ENCODE data around the gene OR6N1. TPM values are rescaled to one million over a fixed set of nuclear protein-coding genes. Genes with fewer than 3 reads are reported as not detected.
A peak's percentile ranks its signal among the peaks of the same experiment; 100 is the strongest.

Gene OR6N1
- total and polyA plus RNA-seq, 9 of the 15 experiments (the other 6 are each of a cell fraction or from before 2014, with no cell fraction given): 0.01 to 0.07 TPM; not detected in 7

DNA sequence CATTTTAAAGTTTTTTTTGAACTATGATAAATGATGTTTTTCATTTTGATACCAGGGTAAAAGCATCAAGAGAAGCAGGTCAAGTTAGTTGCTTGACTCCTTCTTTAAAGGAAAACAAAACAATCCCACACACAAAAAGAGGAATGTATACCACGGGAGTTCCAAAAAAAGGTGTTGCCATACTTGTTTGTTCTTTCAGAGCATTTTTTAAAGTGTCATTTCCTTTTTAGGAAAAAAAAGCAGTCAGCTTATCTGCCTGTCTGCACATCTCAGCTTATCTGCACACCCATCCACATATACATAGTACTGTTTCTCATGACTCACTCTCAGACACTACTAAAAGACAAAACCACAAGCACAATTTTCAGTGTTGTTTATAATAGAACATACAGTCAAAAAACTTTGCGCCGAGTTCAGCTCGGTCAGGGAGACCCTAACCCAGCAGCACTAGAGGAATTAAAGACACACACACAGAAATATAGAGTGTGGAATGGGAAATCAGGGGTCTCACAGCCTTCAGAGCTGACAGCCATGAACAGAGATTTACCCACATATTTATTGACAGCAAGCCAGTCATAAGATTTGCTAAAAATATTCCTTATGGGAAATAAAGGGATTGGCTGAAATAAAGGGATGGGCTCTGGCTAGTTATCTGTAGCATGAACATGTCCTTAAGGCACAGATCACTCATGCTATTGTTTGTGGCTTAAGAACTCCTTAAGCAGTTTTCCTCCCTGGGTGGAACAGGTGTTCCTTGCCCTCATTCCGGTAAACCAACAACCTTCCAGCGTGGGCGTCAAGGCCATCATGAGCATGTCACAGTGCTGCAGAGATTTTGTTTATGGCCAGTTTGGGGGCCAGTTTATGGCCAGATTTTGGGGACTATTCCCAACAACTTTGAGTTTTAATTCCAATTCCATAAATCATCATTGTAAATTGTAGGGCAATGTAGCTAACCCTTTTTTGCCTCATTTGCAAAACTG, 47.8 kb upstream of the OR6N1 start (continued):
- TF ChIP-seq HNRNPLL (IDR thresholded peaks at IDR 0.05; ENCODE audit: low read depth, low read length, poor library complexity, severe bottlenecking) (no peak), GTF2A2 (tag; IDR thresholded peaks at IDR 0.05) (no peak), PHF8 (IDR thresholded peaks at IDR 0.05; ENCODE audit: borderline replicate concordance, low read length) (no peak), RNF2 (IDR thresholded peaks at IDR 0.05) (peak; percentile 79), TAF7 (tag; IDR thresholded peaks at IDR 0.05) (no peak), HNRNPL (IDR thresholded peaks at IDR 0.05; ENCODE audit: low read depth, low read length) (no peak)

DNA sequence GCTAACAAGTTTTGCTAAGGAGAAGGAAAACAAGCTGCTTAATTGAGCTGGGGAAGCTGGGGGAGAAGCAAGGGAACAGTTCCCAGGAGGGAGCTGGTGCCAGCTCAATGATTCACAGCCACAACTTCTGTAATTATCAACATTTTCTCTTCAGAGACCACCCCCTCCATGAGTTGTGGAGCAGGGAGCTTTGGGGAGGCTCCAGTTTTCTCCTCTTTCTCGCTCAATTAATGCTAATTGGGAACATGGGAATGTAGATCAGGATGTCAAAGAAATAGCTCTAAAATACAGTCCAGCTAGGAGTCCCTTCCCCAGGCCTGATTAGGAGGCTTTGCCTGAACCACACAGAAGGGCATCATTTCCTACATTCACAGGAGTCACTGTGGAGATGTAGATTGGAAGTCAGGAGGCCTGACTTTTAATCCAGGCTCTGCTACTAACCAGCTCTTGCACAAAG, 47.0 kb upstream of the OR6N1 start:
- POLR2A ChIA-PET: interaction anchor here (0.6 to 2.9 kb wide), 6 partner anchors 10 to 271 kb away, joined by 3 to 21 read pairs (median 3); no protein-coding TSS in a partner anchor
- BruUV-seq (replicated peaks): no TSS peak
- TF ChIP-seq, protein P1, sequence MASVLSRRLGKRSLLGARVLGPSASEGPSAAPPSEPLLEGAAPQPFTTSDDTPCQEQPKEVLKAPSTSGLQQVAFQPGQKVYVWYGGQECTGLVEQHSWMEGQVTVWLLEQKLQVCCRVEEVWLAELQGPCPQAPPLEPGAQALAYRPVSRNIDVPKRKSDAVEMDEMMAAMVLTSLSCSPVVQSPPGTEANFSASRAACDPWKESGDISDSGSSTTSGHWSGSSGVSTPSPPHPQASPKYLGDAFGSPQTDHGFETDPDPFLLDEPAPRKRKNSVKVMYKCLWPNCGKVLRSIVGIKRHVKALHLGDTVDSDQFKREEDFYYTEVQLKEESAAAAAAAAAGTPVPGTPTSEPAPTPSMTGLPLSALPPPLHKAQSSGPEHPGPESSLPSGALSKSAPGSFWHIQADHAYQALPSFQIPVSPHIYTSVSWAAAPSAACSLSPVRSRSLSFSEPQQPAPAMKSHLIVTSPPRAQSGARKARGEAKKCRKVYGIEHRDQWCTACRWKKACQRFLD (CRISPR knock-in tag; IDR thresholded peaks at IDR 0.05): peak; percentile 70; the same call in 1 of the 2 replicates
- TF ChIP-seq U2AF2 (optimal IDR thresholded peaks at IDR 0.05; ENCODE audit: low read depth, low read length): no peak
- TF ChIP-seq ZNF274 (IDR thresholded peaks at IDR 0.05; ENCODE audit: borderline replicate concordance, low read depth, low read length): no peak
- peak; percentile 62; the same call in 1 of the 2 replicates for TF ChIP-seq ZNF175 (CRISPR knock-in tag; IDR thresholded peaks at IDR 0.05; ENCODE audit: low read depth)
- peak; percentile 21; the same call in 1 of the 2 replicates for TF ChIP-seq GTF2E2 (tag; IDR thresholded peaks at IDR 0.05)
- TF ChIP-seq, protein P2, sequence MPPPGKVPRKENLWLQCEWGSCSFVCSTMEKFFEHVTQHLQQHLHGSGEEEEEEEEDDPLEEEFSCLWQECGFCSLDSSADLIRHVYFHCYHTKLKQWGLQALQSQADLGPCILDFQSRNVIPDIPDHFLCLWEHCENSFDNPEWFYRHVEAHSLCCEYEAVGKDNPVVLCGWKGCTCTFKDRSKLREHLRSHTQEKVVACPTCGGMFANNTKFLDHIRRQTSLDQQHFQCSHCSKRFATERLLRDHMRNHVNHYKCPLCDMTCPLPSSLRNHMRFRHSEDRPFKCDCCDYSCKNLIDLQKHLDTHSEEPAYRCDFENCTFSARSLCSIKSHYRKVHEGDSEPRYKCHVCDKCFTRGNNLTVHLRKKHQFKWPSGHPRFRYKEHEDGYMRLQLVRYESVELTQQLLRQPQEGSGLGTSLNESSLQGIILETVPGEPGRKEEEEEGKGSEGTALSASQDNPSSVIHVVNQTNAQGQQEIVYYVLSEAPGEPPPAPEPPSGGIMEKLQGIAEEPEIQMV (tag; conservative IDR thresholded peaks at IDR 0.05; ENCODE audit: low read depth): 0 out of 2 replicates have a peak, but pooled peaks have one; percentile 8
- no peak for TF ChIP-seq NCOA1 (IDR thresholded peaks at IDR 0.05; ENCODE audit: low read depth)
- TF ChIP-seq, protein P3, sequence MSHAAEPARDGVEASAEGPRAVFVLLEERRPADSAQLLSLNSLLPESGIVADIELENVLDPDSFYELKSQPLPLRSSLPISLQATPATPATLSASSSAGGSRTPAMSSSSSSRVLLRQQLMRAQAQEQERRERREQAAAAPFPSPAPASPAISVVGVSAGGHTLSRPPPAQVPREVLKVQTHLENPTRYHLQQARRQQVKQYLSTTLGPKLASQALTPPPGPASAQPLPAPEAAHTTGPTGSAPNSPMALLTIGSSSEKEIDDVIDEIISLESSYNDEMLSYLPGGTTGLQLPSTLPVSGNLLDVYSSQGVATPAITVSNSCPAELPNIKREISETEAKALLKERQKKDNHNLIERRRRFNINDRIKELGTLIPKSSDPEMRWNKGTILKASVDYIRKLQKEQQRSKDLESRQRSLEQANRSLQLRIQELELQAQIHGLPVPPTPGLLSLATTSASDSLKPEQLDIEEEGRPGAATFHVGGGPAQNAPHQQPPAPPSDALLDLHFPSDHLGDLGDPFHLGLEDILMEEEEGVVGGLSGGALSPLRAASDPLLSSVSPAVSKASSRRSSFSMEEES (CRISPR knock-in tag; IDR thresholded peaks at IDR 0.05): no peak

More for the DNA sequence above, 47.0 kb upstream of the OR6N1 start:
- Histone ChIP-seq H3K4me3 (no peak overlapping the region), H3K9ac (ENCODE audit: insufficient read depth in 1 of 2, low read depth in 2 of 2, low read length in 2 of 2) (peak overlapping the region; percentile 9 to 60; a peak in 3 of 4 replicates), H3K27me3 (ENCODE audit: control insufficient read depth in 2 of 2, insufficient read depth in 2 of 2, low read length in 2 of 2) (no peaks in the 10 kb centered on the region), H3K9me1 (ENCODE audit: control insufficient read depth, insufficient read depth, low read length) (no peaks in the 10 kb centered on the region), H3K4me1 (replicated peaks in 1 of 2; ENCODE audit: control insufficient read depth in 2 of 2, insufficient read depth in 2 of 2, low read length in 2 of 2) (peaks cover 0 to 33% of the 10 kb centered on the region in 2 experiments; a peak in 3 of 5 replicates), H3K4me2 (ENCODE audit: insufficient read depth, low read length) (peak overlapping the region; percentile 47), H3K27ac (ENCODE audit: extremely low read depth, low read depth, low read length) (peak overlapping the region; percentile 88), H3K9me3 (replicated peaks; ENCODE audit: control insufficient read depth, insufficient read depth, low read depth, low read length) (peaks cover 4% of the 10 kb centered on the region; the same call in 1 of the 2 replicates), H3K36me3 (ENCODE audit: control insufficient read depth, insufficient read depth, low read length) (no peaks in the 10 kb centered on the region), H2AFZ (ENCODE audit: low read depth, low read length) (peak overlapping the region; percentile 81), H4K20me1 (replicated peaks; ENCODE audit: control insufficient read depth, insufficient read depth, low read length) (no peaks in the 10 kb centered on the region), H3K79me2 (ENCODE audit: control insufficient read depth, insufficient read depth, low read length) (no peaks in the 10 kb centered on the region)
- CTCF ChIA-PET (ENCODE audit: low intra/inter-chr PET ratio): no interaction called here
- DNase-seq (ENCODE audit: extremely low read depth in 1 of 4, low spot score in 3 of 4) (peak in 2 of 4 experiments; percentile 17 to 49), FAIRE-seq (no peak), ATAC-seq (peak; percentile 70)
- intact Hi-C loops (cut with micrococcal nuclease): loop anchor here (5.0 to 10.0 kb wide), 2 partner anchors 132 to 256 kb away; partner anchors contain the start of genes AIM2 and SPTA1
- in situ Hi-C loops (cut with MboI): no loop called here
- 14% methylated on average over 1 of the region's 1 CpG for WGBS (ENCODE audit: insufficient coverage, low coverage, missing lambda C conversion rate)

Data from K562 (cell line).